SKM-1 (cell line): ENCODE results near the gene PNRC2.
"Not testable (repeated sequence)": the region's sequence is repeated elsewhere in the genome, so short reads cannot be mapped to it uniquely, and the experiment has no call there.

Experiments used
- DNase-seq: peaks from one replicate; lab custom pipeline; 2025; ENCODE audit not compliant: unreplicated experiment; lab: John Stamatoyannopoulos, UW

PNRC2 gene

DNA sequence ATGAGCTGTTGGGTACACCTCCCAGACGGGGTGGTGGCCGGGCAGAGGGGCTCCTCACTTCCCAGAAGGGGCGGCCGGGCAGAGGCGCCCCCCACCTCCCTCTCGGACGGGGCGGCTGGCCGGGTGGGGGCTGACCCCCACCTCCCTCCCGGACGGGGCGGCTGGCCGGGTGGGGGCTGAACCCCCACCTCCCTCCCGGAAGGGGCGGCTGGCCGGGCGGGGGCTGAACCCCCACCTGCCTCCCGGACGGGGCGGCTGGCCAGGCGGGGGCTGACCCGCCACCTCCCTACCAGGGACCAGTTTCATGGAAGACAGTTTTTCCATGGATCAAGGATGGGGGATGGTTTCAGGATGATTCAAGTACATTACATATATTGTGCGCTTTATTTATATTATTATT, 27.4 kb downstream of the PNRC2 start:
- not testable (repeated sequence) for DNase-seq

- DNase-seq = no peak
Observed at GRCh38 chr1:23989263-23989662, 29.6 kb downstream of the PNRC2 start.

DNA sequence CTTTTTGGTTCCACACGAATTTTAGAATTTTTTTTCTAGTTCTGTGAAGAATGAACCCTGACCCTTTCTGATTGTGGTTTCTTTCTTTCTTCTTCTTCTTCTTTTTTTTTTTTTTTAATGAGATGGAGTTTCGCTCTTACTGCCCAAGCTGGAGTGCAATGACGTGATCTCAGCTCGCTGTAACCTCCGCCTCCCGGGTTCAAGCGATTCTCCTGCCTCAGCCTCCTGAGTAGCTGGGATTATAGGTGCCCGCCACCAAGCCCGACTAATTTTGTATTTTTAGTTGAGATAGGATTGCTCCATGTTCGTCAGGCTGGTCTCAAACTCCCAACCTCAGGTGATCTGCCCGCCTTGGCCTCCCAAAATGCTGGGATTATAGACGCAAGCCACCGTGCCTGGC, 32.4 kb downstream of the PNRC2 start:
- DNase-seq = not testable (repeated sequence)

GRCh38 chr1:23995431-23995837, 35.8 kb downstream of the PNRC2 start:
- DNase-seq = no peak

- no peak for DNase-seq
Observed at GRCh38 chr1:23996700-23997229, 37.1 kb downstream of the PNRC2 start.

- no peak for DNase-seq
Observed at GRCh38 chr1:23997812-23998211, 38.2 kb downstream of the PNRC2 start.

- DNase-seq = no peak
Observed at GRCh38 chr1:23999156-23999671, 39.6 kb downstream of the PNRC2 start.

DNA sequence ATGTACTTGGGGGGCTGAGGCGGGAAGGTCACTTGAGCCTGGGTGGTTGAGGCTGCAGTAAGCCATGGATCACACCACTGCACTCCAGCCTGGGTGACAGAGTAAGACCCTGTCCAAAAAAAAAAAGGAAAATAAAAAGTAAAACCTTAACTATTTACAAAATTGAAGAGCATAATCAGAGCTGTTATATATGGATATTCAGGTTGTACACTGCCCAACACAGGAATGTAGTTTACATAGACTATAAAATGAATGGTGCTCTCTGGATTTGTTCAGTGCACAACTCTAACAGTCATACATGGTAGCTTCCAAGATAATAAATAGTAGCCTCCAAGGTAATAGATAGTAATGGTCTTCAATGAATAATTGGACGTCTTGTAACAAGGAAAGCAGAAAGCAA, 43.1 kb downstream of the PNRC2 start:
- DNase-seq = no peak

GRCh38 chr1:24003331-24003972, 43.8 kb downstream of the PNRC2 start:
- no peak for DNase-seq

- no peak for DNase-seq
Observed at GRCh38 chr1:24004132-24004531, 44.5 kb downstream of the PNRC2 start.

- DNase-seq = no peak
Observed at GRCh38 chr1:24005163-24005562, 45.5 kb downstream of the PNRC2 start.

DNA sequence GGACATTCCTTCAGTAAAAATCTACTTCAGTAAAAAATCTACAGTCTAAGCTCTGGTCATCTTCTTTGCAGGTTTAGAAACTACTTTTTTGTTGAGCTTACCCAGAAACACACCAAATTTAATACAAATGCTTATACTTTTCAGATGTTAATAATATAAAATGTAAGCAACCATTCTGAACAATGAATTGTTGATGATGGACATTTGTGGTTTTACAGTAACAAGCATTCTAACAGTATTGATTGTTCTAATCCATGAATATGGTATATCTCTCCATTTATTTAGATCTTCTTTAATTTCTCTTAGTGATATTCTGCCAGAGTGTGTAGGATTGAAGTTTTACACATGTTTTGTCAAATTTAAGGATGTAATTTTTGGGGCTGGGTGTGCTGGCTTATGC, 47.5 kb downstream of the PNRC2 start:
- DNase-seq = no peak

- DNase-seq = not testable (repeated sequence)
Observed at GRCh38 chr1:24008574-24009184, 49.1 kb downstream of the PNRC2 start.

GRCh38 chr1:24009406-24009805, 49.8 kb downstream of the PNRC2 start:
- no peak for DNase-seq

GRCh38 chr1:24010650-24011049, 51.0 kb downstream of the PNRC2 start:
- no peak for DNase-seq

DNA sequence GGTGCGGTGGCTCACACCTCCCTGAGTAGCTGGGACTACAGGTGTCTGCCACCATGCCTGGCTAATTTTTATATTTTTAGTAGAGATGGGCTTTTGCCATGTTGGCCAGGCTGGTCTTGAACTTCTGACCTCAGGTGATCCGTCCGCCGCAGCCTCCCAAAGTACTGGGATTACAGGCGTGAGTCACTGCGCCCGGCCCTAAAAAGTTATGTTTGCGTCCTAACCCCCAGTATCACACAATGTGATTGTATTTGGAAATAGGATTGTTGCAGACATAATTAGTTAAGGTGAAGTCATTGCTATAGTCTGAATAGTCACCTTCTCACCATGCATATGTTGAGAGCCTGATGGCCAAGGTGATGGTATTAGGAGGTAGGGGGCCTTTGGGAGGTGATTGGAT, 53.2 kb downstream of the PNRC2 start:
- DNase-seq = not testable (repeated sequence)
